Hepatocyte (in vitro differentiated cells): ENCODE results near the gene PIK3AP1.

ENCODE experiments used
- EZH2 ChIP-seq: fragments of 200-600 bp; sonication (generic); IDR thresholded peaks from 2 replicates; pipeline ENCODE4 v1.6.1; 2016; ENCODE audit warnings: antibody characterized with exemption, mild to moderate bottlenecking, borderline replicate concordance
- TF ChIP-seq, protein P1 (sequence below): fragments of 200-600 bp; sonication (generic); IDR thresholded peaks from 2 replicates; pipeline ENCODE4 v1.5.1; 2016; ENCODE audit warnings: antibody characterized with exemption, mild to moderate bottlenecking; ENCODE audit not compliant: poor library complexity

DNA sequence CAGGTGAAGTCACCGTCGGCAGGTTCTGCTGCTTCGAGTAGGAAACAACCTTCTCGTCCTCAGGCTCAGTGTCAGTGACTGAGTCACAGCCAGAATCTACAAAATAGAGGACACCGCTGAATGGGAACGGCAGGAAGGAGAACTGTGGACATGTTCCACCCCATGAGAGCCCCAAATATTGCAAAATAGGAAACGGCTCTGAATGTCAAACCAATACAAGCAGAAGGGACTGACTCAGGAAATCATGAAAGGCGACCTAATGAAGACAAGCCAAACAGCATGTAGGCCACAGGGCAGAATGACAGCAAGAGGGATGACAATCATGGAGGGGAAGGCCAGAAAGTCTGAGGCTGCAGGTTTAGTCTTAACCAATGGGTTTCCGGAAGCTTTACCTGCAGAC is 63.5 kb downstream of the PIK3AP1 start:
- TF ChIP-seq, protein P1, sequence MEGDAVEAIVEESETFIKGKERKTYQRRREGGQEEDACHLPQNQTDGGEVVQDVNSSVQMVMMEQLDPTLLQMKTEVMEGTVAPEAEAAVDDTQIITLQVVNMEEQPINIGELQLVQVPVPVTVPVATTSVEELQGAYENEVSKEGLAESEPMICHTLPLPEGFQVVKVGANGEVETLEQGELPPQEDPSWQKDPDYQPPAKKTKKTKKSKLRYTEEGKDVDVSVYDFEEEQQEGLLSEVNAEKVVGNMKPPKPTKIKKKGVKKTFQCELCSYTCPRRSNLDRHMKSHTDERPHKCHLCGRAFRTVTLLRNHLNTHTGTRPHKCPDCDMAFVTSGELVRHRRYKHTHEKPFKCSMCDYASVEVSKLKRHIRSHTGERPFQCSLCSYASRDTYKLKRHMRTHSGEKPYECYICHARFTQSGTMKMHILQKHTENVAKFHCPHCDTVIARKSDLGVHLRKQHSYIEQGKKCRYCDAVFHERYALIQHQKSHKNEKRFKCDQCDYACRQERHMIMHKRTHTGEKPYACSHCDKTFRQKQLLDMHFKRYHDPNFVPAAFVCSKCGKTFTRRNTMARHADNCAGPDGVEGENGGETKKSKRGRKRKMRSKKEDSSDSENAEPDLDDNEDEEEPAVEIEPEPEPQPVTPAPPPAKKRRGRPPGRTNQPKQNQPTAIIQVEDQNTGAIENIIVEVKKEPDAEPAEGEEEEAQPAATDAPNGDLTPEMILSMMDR = no peak
- no peak for TF ChIP-seq EZH2
